Activated naive CD8-positive, alpha-beta T cell treated with anti-CD3 and anti-CD28 coated beads, Interleukin-2, amount 50 U/mL, for 24 hours (primary cell): ENCODE results near the gene FAM83F.

Experiments
- ATAC-seq: fragments of 150-1000 bp; cut with Tn5 transposase; one replicate; pipeline ENCODE4 v1.10.0; 2021
- DNase-seq: peaks from one replicate; pipeline ENCODE4 v3.0.0; 2021
- H3K27ac Mint-ChIP-seq: one replicate; pipeline ENCODE4 v1.8.0; 2021; ENCODE audit warnings: mild to moderate bottlenecking, mixed read lengths
- H3K27me3 Mint-ChIP-seq: one replicate; pipeline ENCODE4 v1.8.0; 2021; ENCODE audit warnings: mixed read lengths
- H3K36me3 Mint-ChIP-seq: one replicate; pipeline ENCODE4 v1.8.0; 2021; ENCODE audit warnings: low read depth, mixed read lengths
- H3K4me1 Mint-ChIP-seq: one replicate; pipeline ENCODE4 v1.8.0; 2021; ENCODE audit warnings: mixed read lengths
- H3K4me3 Mint-ChIP-seq: one replicate; pipeline ENCODE4 v1.8.0; 2021; ENCODE audit warnings: mild to moderate bottlenecking, moderate library complexity, mixed read lengths
- H3K9me3 Mint-ChIP-seq: one replicate; pipeline ENCODE4 v1.8.0; 2021; ENCODE audit warnings: mixed read lengths

FAM83F gene

DNA sequence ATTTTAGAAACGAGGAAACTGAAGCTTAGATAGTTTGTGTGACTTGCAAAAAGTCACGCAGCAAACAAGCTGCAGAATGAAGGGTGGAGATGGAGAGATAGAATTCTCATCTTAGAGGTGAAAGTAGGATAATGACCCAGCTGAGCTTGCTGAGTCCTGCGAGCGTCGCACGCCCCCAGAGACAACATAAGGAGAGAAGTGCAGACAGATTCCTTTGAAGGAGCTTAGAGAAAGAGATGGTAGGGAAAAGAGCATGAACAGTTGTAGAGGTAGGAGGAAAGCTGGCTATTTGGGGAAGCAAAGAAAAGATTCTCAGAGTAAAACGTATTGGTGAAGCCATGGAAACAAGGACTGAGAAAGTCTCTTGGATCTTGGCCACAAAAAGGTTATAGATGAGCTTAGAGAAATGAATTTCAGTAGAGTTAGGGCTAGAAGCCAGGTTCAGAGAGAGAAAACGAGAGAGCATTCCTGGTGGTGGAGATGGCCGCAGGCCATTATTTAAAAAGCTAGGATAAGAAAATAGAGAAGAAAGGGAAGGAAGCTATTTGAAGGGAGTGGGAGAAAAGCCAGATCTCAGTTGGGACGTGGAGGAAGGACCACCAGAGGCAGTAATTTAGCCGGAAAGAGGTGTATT, 44.8 kb downstream of the FAM83F start:
- DNase-seq = no peak
- Mint-ChIP-seq H3K9me3 (no peaks in the 10 kb centered on the region), H3K4me3 (no peak overlapping the region), H3K27me3 (peaks cover 6% of the 10 kb centered on the region), H3K4me1 (peaks cover 18% of the 10 kb centered on the region), H3K27ac (no peak overlapping the region), H3K36me3 (peaks cover 3% of the 10 kb centered on the region)
- ATAC-seq = no peak

DNA sequence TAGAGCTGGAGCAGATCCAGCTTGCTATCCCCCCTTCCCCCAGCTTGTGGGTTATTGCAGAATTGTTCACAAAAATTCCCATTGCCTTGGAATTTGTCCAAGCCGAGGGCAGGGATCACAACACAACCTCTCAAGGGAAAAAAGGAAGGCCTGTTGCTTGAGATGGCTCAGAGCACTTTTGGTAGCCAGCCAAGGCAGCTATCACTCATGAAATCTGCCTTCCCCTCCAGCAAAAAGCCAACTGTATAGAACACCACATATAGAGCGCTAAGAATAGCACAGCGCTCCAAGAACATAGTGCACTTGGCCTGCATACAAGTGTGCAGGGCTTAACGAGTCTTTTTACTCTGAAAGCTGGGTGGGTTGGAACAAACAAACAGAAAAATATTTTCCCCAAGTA, 46.2 kb downstream of the FAM83F start:
- Mint-ChIP-seq H3K27me3 (peaks cover 6% of the 10 kb centered on the region), H3K4me1 (peaks cover 23% of the 10 kb centered on the region), H3K9me3 (no peaks in the 10 kb centered on the region), H3K27ac (no peak overlapping the region), H3K4me3 (no peak overlapping the region), H3K36me3 (peaks cover 4% of the 10 kb centered on the region)
- DNase-seq (no peak), ATAC-seq (no peak)

DNA sequence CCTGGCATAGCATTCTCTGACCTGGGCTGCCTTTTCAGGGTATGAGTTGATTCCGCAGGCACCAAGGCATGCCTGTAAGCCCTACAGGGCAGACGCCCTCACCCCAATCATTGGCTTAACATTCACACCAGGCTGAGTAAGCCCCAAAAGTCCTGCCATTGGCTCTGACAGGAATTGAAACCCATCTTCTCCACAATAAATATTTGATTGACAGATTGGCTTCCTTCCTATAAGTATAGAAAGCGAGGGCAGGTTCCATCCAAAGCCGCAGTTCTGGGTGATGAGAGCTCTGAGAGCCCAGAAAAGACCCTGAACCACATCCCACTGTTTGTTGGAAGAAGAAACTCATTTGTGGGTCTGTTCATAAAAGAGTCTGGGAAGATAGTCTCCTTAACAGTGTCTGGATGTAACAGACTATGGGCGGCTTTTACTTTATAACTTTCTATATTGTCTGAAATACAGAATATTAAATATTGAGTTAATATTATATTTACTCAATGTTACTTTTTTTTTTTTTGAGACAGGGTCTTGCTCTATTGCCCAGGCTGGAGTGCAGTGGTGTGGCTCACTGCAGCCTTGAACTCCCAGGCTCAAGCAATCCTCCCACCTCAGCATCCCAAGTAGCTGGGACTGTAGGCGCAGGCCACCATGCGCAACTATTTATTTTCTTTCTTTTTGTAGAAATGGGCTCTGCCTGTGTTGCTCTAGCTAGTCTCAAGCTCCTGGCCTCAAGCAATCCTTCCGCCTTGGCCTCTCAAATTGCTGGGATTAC, 46.8 kb downstream of the FAM83F start:
- H3K27ac Mint-ChIP-seq = no peak overlapping the region
- H3K4me1 Mint-ChIP-seq = peaks cover 30% of the 10 kb centered on the region
- peaks cover 4% of the 10 kb centered on the region for H3K36me3 Mint-ChIP-seq
- peaks cover 6% of the 10 kb centered on the region for H3K27me3 Mint-ChIP-seq
- no peaks in the 10 kb centered on the region for H3K9me3 Mint-ChIP-seq
- DNase-seq (no peak), ATAC-seq (no peak)
- H3K4me3 Mint-ChIP-seq = no peak overlapping the region

DNA sequence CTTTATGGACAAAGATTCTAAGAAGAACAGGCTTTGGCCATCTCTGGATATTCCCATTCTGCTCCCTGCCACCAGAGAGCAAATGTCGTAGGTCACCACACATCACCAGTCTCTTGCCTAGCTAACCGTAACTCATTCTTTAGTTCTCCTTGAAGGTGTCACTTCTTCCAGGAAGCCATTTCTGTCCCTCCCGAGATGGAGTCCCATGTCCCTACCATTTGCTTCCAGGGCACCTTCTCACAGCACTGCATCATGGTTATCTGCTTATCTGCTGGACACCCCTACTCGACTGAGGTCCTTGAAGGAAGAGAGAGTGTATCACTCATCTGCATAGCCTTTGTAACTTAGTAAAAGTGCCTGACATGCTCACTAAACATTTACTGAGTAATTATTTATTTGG, 47.6 kb downstream of the FAM83F start:
- H3K27me3 Mint-ChIP-seq = peaks cover 6% of the 10 kb centered on the region
- H3K27ac Mint-ChIP-seq = no peak overlapping the region
- peaks cover 35% of the 10 kb centered on the region for H3K4me1 Mint-ChIP-seq
- H3K36me3 Mint-ChIP-seq = peaks cover 4% of the 10 kb centered on the region
- ATAC-seq (no peak), DNase-seq (no peak)
- no peaks in the 10 kb centered on the region for H3K9me3 Mint-ChIP-seq
- H3K4me3 Mint-ChIP-seq = no peak overlapping the region

DNA sequence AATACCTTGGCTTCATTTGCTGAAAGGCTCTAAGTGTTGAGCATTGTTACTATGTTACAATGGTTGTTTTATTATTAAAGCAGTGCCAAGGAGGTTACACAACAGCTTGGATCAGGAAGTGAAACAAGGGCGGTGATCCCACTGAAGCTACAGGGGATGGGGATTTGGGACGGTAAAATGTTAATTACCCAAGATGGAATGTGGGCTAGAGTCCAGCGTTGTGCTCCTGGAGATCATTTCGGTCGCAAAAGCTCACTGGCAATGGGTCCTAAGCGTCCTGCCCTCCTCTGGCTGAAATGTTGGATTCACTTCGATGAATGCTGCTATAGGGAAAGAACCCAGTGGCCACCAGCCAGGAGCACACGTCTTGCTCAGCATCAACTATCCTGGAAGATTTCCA, 48.3 kb downstream of the FAM83F start:
- Mint-ChIP-seq H3K4me1 (peaks cover 42% of the 10 kb centered on the region), H3K27ac (peak overlapping the region; percentile 99), H3K4me3 (peak overlapping the region; percentile 94), H3K27me3 (peaks cover 6% of the 10 kb centered on the region), H3K36me3 (peaks cover 4% of the 10 kb centered on the region), H3K9me3 (no peaks in the 10 kb centered on the region)
- ATAC-seq (no peak), DNase-seq (no peak)

DNA sequence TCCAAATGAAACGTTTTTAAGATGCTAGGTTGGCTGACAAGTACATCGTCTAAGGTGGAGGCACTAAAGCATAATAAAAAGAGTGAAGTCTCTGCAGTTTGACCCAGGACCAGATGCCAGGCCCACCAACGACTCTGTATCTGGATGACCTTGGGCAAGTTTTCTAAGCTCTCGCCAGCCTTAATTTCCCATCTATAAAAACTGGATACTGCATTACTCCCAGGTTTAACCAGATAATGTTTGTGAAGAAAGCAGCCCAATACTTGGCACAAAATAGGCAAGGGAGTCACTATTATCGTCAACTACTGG, 49.0 kb downstream of the FAM83F start:
- ATAC-seq = no peak

DNA sequence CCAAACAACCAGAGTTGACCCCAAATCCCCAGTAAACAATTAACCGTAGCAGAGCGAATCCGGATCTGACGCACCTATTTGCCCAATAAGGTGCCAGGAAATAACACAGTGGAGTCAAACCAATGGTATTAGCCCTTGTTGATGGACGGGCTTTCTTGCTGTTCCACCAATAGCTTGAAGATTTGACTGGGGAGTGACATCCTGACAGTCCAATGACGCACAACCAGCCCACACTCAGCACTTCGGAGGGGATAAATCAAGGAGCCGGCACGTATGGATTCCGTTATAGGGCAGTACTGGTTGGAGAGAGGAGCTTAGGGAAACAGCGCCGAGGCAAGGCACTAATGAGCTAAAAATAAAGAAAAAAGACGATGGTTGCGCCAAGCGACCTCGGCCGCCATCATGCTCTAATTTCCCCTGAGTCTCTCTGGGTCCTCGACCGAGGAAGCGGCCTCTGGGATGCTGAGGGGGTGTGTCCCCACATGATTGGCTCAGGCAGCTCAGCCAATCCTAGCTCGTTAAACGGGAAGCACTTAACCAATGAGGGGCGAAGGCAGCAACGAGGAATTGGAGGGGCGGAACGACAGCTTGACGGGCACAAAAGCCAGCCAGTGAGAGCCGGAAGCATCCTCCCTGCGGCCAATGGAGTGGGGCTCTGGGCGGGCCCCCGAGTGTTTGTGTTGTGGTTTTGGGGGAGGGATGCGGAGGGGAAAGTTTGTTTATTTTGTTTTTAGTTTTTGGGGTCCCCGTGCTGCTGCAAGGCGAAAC, 49.5 kb downstream of the FAM83F start:
- peaks cover 50% of the 10 kb centered on the region for H3K4me1 Mint-ChIP-seq
- peaks cover 4% of the 10 kb centered on the region for H3K36me3 Mint-ChIP-seq
- peak overlapping the region; percentile 94 for H3K4me3 Mint-ChIP-seq
- H3K27me3 Mint-ChIP-seq = peaks cover 6% of the 10 kb centered on the region
- peak; percentile 90 for ATAC-seq
- DNase-seq = peak; percentile 98
- peak overlapping the region; percentile 99 for H3K27ac Mint-ChIP-seq
- no peaks in the 10 kb centered on the region for H3K9me3 Mint-ChIP-seq

More for the DNA sequence above, 49.0 kb downstream of the FAM83F start:
- peaks cover 6% of the 10 kb centered on the region for H3K27me3 Mint-ChIP-seq
- H3K27ac Mint-ChIP-seq = peak overlapping the region; percentile 99
- peaks cover 47% of the 10 kb centered on the region for H3K4me1 Mint-ChIP-seq
- peaks cover 4% of the 10 kb centered on the region for H3K36me3 Mint-ChIP-seq
- peak overlapping the region; percentile 94 for H3K4me3 Mint-ChIP-seq
- no peak for DNase-seq
- no peaks in the 10 kb centered on the region for H3K9me3 Mint-ChIP-seq

DNA sequence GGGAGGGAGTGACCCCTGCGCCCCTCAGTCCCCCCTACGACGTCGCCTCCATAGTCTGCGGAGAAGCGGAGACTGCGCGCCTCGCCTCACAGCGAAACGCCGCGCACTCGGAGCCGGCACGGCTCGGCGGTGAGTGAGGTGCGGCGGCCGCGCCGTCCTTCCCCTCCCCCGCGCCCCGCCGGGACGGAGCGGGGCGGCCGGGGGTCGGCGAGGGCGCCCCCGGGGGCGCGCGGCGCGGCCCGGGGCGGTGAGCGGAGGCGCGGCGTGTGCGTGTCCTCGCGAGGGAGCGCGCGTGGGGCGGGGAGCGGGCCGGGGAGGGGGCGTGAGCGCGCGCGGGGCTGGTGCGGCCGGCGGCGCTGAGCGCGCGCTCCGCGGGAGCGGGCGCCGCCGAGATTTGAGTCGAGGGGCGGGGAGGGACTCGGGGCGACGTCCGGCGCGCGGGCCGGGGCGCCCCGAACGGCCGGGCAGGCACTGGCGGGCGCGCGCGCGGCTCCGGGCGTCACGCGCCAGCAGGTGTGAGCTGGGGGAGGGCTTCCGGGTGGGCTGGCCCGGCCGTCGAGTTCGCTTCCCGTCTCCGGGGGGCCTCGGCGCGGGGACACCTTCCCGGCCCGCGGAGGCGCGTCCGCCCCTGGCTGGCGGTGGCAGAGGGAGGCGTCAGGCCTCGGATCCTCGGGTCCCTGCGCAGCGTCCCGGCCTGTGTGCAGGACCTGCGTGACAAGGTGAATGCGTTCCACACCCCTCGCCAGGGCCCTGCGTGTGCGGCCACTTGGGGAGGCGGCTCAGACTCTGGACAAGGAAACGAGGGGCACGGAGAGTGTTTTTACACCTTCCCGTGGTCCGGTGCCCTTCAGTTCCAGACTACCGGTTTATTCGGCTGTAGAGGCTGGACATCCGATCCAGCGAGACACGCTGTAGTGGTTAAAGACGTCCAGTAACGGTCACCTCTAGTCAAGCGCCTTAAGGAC, 50.4 kb downstream of the FAM83F start:
- peaks cover 56% of the 10 kb centered on the region for H3K4me1 Mint-ChIP-seq
- no peaks in the 10 kb centered on the region for H3K9me3 Mint-ChIP-seq
- peaks cover 4% of the 10 kb centered on the region for H3K36me3 Mint-ChIP-seq
- DNase-seq (peak; percentile 83), ATAC-seq (peak; percentile 22)
- peaks cover 2% of the 10 kb centered on the region for H3K27me3 Mint-ChIP-seq
- peak overlapping the region; percentile 99 for H3K27ac Mint-ChIP-seq
- peak overlapping the region; percentile 94 for H3K4me3 Mint-ChIP-seq

DNA sequence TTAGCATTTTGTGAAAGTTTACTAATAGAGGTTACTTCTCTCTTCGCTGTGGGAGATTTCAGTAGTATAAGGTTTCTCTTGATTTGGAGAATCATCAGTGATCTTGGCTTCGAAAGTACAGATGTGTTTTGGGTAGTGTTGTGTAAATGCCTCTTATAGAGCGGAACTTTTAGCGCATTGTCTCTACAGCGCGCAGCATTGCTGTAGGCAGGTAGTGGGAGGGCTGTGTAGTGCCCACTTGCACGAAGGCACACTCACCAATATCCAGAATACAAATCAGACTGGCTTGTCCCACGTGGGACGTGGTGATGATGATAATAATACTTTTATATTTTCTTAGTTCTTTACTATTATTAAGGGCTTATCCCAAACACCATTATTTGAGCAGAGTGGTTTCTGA, 51.4 kb downstream of the FAM83F start:
- DNase-seq (no peak), ATAC-seq (no peak)
- Mint-ChIP-seq H3K4me1 (peaks cover 66% of the 10 kb centered on the region), H3K9me3 (no peaks in the 10 kb centered on the region), H3K27ac (peak overlapping the region; percentile 71), H3K36me3 (peaks cover 4% of the 10 kb centered on the region), H3K4me3 (peak overlapping the region; percentile 71), H3K27me3 (peaks cover 2% of the 10 kb centered on the region)

DNA sequence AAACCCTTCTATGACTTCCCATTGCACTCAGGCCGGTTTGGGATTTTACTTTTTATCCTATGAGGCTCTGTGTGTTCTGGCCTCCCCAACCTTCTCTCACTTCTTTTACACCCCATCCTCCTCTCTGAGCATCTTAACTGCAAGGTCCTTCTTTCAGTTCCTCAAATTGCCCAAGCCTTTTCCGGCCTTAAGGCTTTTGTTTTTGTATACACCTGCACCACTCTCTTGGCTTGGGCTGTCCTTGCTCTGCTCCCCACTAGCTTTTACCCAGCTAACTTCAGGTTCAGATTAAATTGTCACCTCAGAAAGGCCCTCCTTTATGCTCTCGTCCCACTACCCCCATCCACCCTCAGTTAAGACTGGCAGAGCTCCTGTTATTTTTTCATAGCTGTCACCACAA, 55.5 kb downstream of the FAM83F start:
- no peak for ATAC-seq
- H3K4me3 Mint-ChIP-seq = peak overlapping the region; percentile 30
- peak overlapping the region; percentile 80 for H3K27ac Mint-ChIP-seq
- H3K36me3 Mint-ChIP-seq = no peaks in the 10 kb centered on the region
- no peaks in the 10 kb centered on the region for H3K9me3 Mint-ChIP-seq
- H3K27me3 Mint-ChIP-seq = no peaks in the 10 kb centered on the region
- H3K4me1 Mint-ChIP-seq = peaks cover 79% of the 10 kb centered on the region
- no peak for DNase-seq

DNA sequence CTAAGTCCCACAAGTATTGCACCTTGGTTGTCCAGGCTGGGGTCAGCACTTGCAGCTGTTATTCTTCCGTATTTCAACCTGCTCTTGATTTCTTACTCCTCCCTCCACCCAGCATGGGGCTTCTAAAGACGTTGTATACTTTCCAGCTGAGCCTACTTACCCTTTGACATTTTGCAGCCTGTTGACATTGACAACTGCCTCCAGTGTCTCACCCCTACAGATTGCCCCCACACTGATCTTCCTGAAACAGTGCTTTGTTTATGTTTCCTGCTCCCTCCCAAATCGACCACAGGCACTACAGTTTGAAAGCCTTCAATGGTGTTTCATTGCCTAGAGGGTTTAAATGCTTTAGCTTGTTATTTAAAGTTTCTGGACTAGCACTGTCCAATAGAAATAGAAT, 56.6 kb downstream of the FAM83F start:
- peaks cover 82% of the 10 kb centered on the region for H3K4me1 Mint-ChIP-seq
- peak overlapping the region; percentile 65 for H3K27ac Mint-ChIP-seq
- ATAC-seq (peak; percentile 7), DNase-seq (no peak)
- peak overlapping the region; percentile 16 for H3K4me3 Mint-ChIP-seq
- no peaks in the 10 kb centered on the region for H3K36me3 Mint-ChIP-seq
- no peaks in the 10 kb centered on the region for H3K9me3 Mint-ChIP-seq
- H3K27me3 Mint-ChIP-seq = no peaks in the 10 kb centered on the region

DNA sequence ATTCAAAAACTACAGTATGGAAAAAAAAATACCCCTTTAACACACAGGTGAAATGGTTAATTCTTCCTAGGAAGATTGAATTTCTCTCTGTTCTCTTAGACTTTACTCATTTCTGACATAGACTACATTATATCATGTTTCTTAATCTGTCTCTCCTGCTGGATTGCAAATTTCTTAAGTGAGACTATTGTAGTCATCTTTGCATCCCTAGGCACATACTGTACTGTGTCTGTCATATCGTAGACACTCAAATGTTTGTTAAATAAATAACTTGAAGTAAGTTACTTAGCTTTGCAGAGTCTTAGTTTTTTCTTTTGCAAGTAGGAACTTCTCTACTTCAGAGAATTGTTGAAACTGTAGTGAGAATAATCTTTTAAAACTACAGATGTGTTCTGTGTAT, 58.7 kb downstream of the FAM83F start:
- Mint-ChIP-seq H3K27ac (peak overlapping the region; percentile 52), H3K36me3 (no peaks in the 10 kb centered on the region), H3K27me3 (no peaks in the 10 kb centered on the region), H3K4me3 (no peak overlapping the region), H3K4me1 (peaks cover 84% of the 10 kb centered on the region), H3K9me3 (no peaks in the 10 kb centered on the region)
- no peak for DNase-seq
- no peak for ATAC-seq

DNA sequence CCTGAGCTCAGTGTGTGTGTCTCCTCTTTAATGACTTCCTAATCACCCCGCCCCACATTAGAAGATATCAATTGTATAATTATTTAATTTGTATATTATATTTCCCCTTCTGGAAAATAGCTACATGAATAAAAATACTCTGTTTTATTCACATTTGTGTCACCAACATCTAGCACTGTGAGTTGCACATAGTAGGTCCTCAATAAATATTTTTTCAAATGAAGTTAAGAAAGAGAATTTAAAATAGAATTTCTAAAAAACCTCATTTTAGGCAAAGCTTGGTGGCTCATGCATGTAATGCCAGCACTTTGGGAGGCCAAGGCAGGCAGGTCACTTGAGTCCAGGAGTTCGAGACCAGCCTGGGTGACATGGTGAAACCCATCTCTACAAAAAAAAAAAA, 59.7 kb downstream of the FAM83F start:
- Mint-ChIP-seq H3K4me3 (peak overlapping the region; percentile 79), H3K4me1 (peaks cover 86% of the 10 kb centered on the region), H3K9me3 (no peaks in the 10 kb centered on the region), H3K27ac (peak overlapping the region; percentile 91), H3K27me3 (no peaks in the 10 kb centered on the region), H3K36me3 (no peaks in the 10 kb centered on the region)
- ATAC-seq (no peak), DNase-seq (no peak)
